Spleen (tissue), 11 donors: ENCODE results near the gene SLC38A6. TPM values are rescaled to one million over a fixed set of nuclear protein-coding genes. Genes with fewer than 3 reads are reported as not detected.

Source experiments
- DNase-seq: peaks from one replicate; pipeline ENCODE4 v3.0.0-alpha.2; 2020
- H3K27ac ChIP-seq, 8 donors: fragments of 200-600 bp; sonication (generic) in 7 of 8; 1 replicate in 4 of 8; 2 replicates in 4 of 8; pipeline versions ENCODE4 v1.5.0 to v1.8.0; 2016 to 2021; ENCODE audit warnings: inconsistent platforms in 4 of 8, mild to moderate bottlenecking in 4 of 8, moderate library complexity in 1 of 8
- H3K27me3 ChIP-seq, 7 donors: fragments of 200-600 bp; sonication (generic) in 6 of 7; replicated peaks in 1 of 7; 1 replicate in 4 of 7; 2 replicates in 3 of 7; pipeline versions ENCODE4 v1.5.0 to v1.8.0; 2016 to 2021; ENCODE audit warnings: inconsistent platforms in 3 of 7, mild to moderate bottlenecking in 1 of 7
- H3K36me3 ChIP-seq, 6 donors: fragments of 200-600 bp; sonication (generic) in 5 of 6; 1 replicate in 4 of 6; 2 replicates in 2 of 6; pipeline versions ENCODE4 v1.5.0 to v1.8.0; 2016 to 2021; ENCODE audit warnings: inconsistent platforms in 2 of 6
- H3K4me1 ChIP-seq, 6 donors: fragments of 200-600 bp; sonication (generic) in 5 of 6; 1 replicate in 3 of 6; 2 replicates in 3 of 6; pipeline versions ENCODE4 v1.5.0 to v1.8.0; 2016 to 2021; ENCODE audit warnings: inconsistent platforms in 3 of 6
- H3K4me3 ChIP-seq, 8 donors: fragments of 200-600 bp; sonication (generic) in 7 of 8; 1 replicate in 4 of 8; 2 replicates in 4 of 8; pipeline versions ENCODE4 v1.5.0 to v1.8.0; 2016 to 2021; ENCODE audit warnings: inconsistent platforms in 4 of 8, mild to moderate bottlenecking in 4 of 8, moderate library complexity in 2 of 8
- H3K9me3 ChIP-seq, 8 donors: fragments of 200-600 bp; sonication (generic) in 7 of 8; 1 replicate in 4 of 8; 2 replicates in 4 of 8; pipeline versions ENCODE4 v1.5.0 to v1.8.0; 2016 to 2021; ENCODE audit warnings: inconsistent platforms in 4 of 8
- POLR2A ChIP-seq, 3 donors: fragments of 450-650 bp; IDR thresholded peaks; one replicate each; pipeline ENCODE4 v1.5.1; 2017; ENCODE audit warnings: antibody characterized with exemption in 3 of 3, mild to moderate bottlenecking in 1 of 3
- POLR2AphosphoS5 ChIP-seq, 3 donors: sonication (generic); formaldehyde crosslinking; IDR thresholded peaks; one replicate each; pipeline ENCODE4 v1.5.1; 2017; ENCODE audit warnings: antibody characterized with exemption in 3 of 3
- WGBS, 5 donors: extraction: QIAGEN DNeasy Blood & Tissue Kit in 3 of 5; methylation state at CpG; one replicate each; pipeline versions ENCODE4 v1.1.5 to v1.1.7; 2013 to 2018; 5-methylcytosine and 5-hydroxymethylcytosine counted together
- intact Hi-C: fragments of 100-400 bp; cut with DNase I; formaldehyde crosslinking; loops from one replicate; pipeline ENCODE4 v1.15.0; 2023; ENCODE audit warnings: low total_unique reads
- polyA plus RNA-seq, 3 donors: library from polyadenylated mRNA; stranded (reverse); fragments of 200-250 nt; gene quantifications; one replicate each; pipeline ENCODE4 v1.2.1, GENCODE V29; 2013
- total RNA-seq, 7 donors: library from RNA; depleted of rRNA in 3 of 7; stranded (reverse); fragments of >200 nt in 3 of 7; fragmentation: NEBNext Ultra II Directional in 4 of 7; extraction: Animal tissue kit (Norgen Biotek cat#: 25700) in 4 of 7; gene quantifications; one replicate each; pipeline versions ENCODE4 v1.1.0 to v1.2.1, GENCODE V29; 2016 to 2021
- TF ChIP-seq, protein P1 (sequence below), 11 experiments: fragments of 200-600 bp in 7 of 11; fragments of 450-650 bp in 4 of 11; sonication (generic) in 4 of 11; IDR thresholded peaks in 8 of 11; conservative IDR thresholded peaks in 3 of 11; 1 replicate in 7 of 11; 2 replicates in 4 of 11; pipeline versions ENCODE4 v1.4.0 to v1.8.0; 2016 to 2021; ENCODE audit warnings: antibody characterized with exemption in 11 of 11, inconsistent platforms in 4 of 11, mild to moderate bottlenecking in 1 of 11
- donor health status: healthy with polysubstance abuse.
- donor health status: DM: no; HTN: no; CAD: no; lungs with moderate emphysema.
- donor health status: DM: no; HTN: no; CAD: no.
- donor health status: Bipolar disorder and iron deficiency.
- donor health status: healthy.
- donor health status: DM: no; HTN: no; CAD: no.
- donor health status: DM: yes; HTN: yes; CAD: no.

The SLC38A6 gene
- total and polyA plus RNA-seq, 10 donors = 9.5 to 34.2 (median 17.5) TPM

DNA sequence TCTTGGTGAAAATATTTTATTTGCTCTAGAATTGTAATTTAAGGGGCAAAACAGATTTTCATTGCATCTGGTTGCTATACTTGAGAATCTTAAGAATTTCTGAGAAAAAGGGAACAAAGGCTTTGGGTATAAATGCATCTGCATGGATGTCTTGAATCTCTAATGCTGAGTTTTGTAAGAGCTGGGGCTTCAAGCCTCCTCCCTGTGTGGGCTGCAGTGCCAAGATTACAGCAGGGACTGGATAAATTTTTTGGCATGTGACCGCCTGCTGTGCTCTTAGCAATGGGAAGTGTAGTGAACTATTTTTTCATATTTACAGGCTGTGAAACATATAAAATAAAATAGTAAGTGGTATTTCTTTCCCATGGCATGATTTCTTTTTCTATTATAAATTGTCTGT, 70.0 kb downstream of the SLC38A6 start:
- no peak overlapping the region for H3K4me3 ChIP-seq
- no peaks in the 10 kb centered on the region for H3K27me3 ChIP-seq
- 67 to 89% (median 85%) methylated on average over 1 of the region's 1 CpG for WGBS, 5 donors
- H3K27ac ChIP-seq = no peak overlapping the region
- intact Hi-C loops = no loop called here
- DNase-seq = no peak
- TF ChIP-seq POLR2AphosphoS5 (IDR thresholded peaks at IDR 0.05) = no peak
- no peaks in the 10 kb centered on the region for H3K4me1 ChIP-seq
- H3K36me3 ChIP-seq = peaks cover 0 to 20% (median 0%) of the 10 kb centered on the region in 6 donors
- peaks cover 0 to 18% (median 12%) of the 10 kb centered on the region in 8 donors for H3K9me3 ChIP-seq

DNA sequence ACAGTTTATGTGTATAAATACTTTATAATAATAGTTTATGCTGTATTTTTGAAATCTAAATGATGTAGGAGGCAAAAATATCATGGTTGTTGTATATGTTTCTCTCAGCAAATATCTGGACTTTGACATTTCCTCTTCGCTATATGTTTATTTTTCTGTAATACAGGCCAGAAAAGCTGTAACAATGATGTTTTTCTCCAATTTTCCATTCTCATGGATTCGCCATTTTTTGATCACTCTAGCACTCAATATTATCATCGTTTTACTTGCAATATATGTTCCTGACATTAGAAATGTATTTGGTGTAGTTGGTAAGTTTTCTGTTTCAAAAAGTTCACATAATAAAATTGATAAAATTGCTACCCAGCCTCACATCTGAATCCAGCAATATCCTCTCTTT, 70.6 kb downstream of the SLC38A6 start:
- H3K4me1 ChIP-seq = no peaks in the 10 kb centered on the region
- WGBS, 5 donors = 94 to 99% (median 95%) methylated on average over 3 of the region's 3 CpGs
- H3K27ac ChIP-seq = no peak overlapping the region
- peaks cover 0 to 18% (median 0%) of the 10 kb centered on the region in 6 donors for H3K36me3 ChIP-seq
- no peak for DNase-seq
- H3K27me3 ChIP-seq = no peaks in the 10 kb centered on the region
- no peak for TF ChIP-seq POLR2AphosphoS5 (IDR thresholded peaks at IDR 0.05)
- no peak for TF ChIP-seq POLR2A (IDR thresholded peaks at IDR 0.05)
- TF ChIP-seq, protein P1, sequence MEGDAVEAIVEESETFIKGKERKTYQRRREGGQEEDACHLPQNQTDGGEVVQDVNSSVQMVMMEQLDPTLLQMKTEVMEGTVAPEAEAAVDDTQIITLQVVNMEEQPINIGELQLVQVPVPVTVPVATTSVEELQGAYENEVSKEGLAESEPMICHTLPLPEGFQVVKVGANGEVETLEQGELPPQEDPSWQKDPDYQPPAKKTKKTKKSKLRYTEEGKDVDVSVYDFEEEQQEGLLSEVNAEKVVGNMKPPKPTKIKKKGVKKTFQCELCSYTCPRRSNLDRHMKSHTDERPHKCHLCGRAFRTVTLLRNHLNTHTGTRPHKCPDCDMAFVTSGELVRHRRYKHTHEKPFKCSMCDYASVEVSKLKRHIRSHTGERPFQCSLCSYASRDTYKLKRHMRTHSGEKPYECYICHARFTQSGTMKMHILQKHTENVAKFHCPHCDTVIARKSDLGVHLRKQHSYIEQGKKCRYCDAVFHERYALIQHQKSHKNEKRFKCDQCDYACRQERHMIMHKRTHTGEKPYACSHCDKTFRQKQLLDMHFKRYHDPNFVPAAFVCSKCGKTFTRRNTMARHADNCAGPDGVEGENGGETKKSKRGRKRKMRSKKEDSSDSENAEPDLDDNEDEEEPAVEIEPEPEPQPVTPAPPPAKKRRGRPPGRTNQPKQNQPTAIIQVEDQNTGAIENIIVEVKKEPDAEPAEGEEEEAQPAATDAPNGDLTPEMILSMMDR (IDR thresholded peaks at IDR 0.05 in 8 of 11, conservative IDR thresholded peaks at IDR 0.05 in 3 of 11) = no peak
- intact Hi-C loops = no loop called here
- H3K4me3 ChIP-seq = no peak overlapping the region
- H3K9me3 ChIP-seq = peaks cover 0 to 18% (median 12%) of the 10 kb centered on the region in 8 donors

DNA sequence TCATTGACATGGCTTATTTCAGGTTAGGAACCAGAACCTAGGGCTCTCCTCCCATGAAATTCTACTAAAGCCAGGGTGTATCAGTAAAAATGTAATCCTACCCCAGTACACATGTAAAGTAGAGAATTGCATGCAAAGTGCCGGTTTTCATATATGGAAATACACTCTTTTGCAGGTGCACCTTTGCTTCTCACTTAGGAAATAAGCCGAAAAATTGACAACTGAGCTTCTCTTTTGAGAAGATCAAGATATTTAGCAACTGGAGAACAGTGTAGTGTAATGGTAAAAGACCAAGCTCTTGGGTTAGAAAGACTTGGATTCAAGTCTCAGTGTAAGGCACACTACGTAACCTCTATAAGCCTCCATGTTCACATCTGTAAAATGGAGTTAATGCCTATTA, 82.4 kb downstream of the SLC38A6 start:
- H3K9me3 ChIP-seq = no peaks in the 10 kb centered on the region
- DNase-seq = no peak
- WGBS, 5 donors = 88 to 97% (median 95%) methylated on average over 3 of the region's 3 CpGs
- intact Hi-C loops = no loop called here
- H3K4me1 ChIP-seq = no peaks in the 10 kb centered on the region
- H3K36me3 ChIP-seq = peaks cover 0 to 6% (median 0%) of the 10 kb centered on the region in 6 donors
- TF ChIP-seq, protein P1 (IDR thresholded peaks at IDR 0.05 in 8 of 11, conservative IDR thresholded peaks at IDR 0.05 in 3 of 11) = no peak
- TF ChIP-seq POLR2A (IDR thresholded peaks at IDR 0.05) (no peak), POLR2AphosphoS5 (IDR thresholded peaks at IDR 0.05) (no peak)
- H3K4me3 ChIP-seq = no peak overlapping the region
- no peaks in the 10 kb centered on the region for H3K27me3 ChIP-seq
- no peak overlapping the region for H3K27ac ChIP-seq

DNA sequence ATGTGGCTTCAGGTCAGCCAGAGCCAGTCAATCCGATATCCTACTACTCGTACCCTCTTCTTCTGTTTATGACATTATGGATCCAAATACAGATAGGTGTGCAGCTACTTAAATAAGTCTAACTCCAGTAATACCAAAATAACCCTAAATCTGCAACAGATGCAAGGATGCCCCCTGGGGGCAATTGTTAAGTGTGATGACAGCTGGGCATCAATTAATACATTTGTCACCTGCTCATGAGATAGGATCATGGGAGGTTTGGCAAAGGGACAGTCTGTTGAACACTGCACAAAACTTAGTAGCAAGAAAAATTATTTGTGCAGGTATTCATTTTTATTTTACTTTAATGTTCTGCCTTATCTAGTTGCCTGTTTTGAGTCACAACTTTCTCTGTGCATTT, 83.2 kb downstream of the SLC38A6 start:
- H3K27me3 ChIP-seq = no peaks in the 10 kb centered on the region
- H3K36me3 ChIP-seq = peaks cover 0 to 6% (median 0%) of the 10 kb centered on the region in 6 donors
- H3K27ac ChIP-seq = no peak overlapping the region
- no peak overlapping the region for H3K4me3 ChIP-seq
- no peaks in the 10 kb centered on the region for H3K9me3 ChIP-seq
- TF ChIP-seq POLR2A (IDR thresholded peaks at IDR 0.05) = no peak
- TF ChIP-seq, protein P1 (IDR thresholded peaks at IDR 0.05 in 8 of 11, conservative IDR thresholded peaks at IDR 0.05 in 3 of 11) = no peak
- no peak for TF ChIP-seq POLR2AphosphoS5 (IDR thresholded peaks at IDR 0.05)
- intact Hi-C loops = no loop called here
- WGBS, 5 donors = 91 to 98% (median 97%) methylated on average over 2 of the region's 2 CpGs
- no peaks in the 10 kb centered on the region for H3K4me1 ChIP-seq
- DNase-seq = no peak

DNA sequence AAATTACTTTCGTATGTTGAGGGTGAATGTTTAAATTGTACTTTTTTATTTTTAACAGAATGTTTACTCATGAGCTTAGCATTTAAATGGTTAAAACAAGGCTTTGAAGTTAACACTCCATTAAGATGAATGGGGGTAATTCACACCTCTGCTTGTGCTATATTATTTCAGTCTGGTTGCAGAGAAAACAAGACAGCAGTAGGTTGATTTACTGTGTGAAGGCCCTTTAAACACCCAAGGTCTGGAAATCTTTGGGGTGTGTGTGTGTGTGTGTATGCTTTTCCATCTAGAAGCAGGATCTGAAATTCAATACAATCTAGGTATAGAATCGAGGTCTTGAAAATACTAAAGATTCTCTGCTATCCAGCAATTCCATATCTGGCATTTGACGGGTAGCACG, 83.8 kb downstream of the SLC38A6 start:
- WGBS, 5 donors = 94 to 98% (median 94%) methylated on average over 4 of the region's 4 CpGs
- intact Hi-C loops = no loop called here
- DNase-seq = no peak
- Histone ChIP-seq H3K27ac (no peak overlapping the region), H3K4me1 (no peaks in the 10 kb centered on the region), H3K4me3 (no peak overlapping the region), H3K9me3 (no peaks in the 10 kb centered on the region), H3K27me3 (no peaks in the 10 kb centered on the region), H3K36me3 (peaks cover 0 to 6% (median 0%) of the 10 kb centered on the region in 6 donors)
- TF ChIP-seq POLR2A (IDR thresholded peaks at IDR 0.05) = no peak
- no peak for TF ChIP-seq POLR2AphosphoS5 (IDR thresholded peaks at IDR 0.05)
- TF ChIP-seq, protein P1 (IDR thresholded peaks at IDR 0.05 in 8 of 11, conservative IDR thresholded peaks at IDR 0.05 in 3 of 11) = no peak
